Endothelial cell of umbilical vein (primary cell): ENCODE data around the gene TMEM129.
A peak's percentile ranks its signal among the peaks of the same experiment; 100 is the strongest.

Experiments
- EZH2 ChIP-seq: IDR thresholded peaks from 2 replicates; pipeline ENCODE4 v1.6.1; 2012; ENCODE audit warnings: borderline replicate concordance, low read depth, mild to moderate bottlenecking, moderate library complexity, low read length, inconsistent platforms; ENCODE audit not compliant: severe bottlenecking
- FOS ChIP-seq: IDR thresholded peaks from 2 replicates; pipeline ENCODE4 v1.6.1; 2011; ENCODE audit warnings: mild to moderate bottlenecking, low read length, moderate library complexity, borderline replicate concordance; ENCODE audit not compliant: insufficient read depth
- GATA2 ChIP-seq: IDR thresholded peaks from 2 replicates; pipeline ENCODE4 v1.7.0; 2011; ENCODE audit warnings: low read depth, mild to moderate bottlenecking, moderate library complexity, mixed read lengths, low read length; ENCODE audit not compliant: insufficient read length, insufficient read depth
- POLR2A ChIP-seq: IDR thresholded peaks from 2 replicates; pipeline ENCODE4 v1.6.1; 2012; ENCODE audit warnings: low read depth, mild to moderate bottlenecking, control low read depth, low read length
- TF ChIP-seq, protein P1 (sequence below), 2 donors: IDR thresholded peaks; 1 replicate in 1 of 2; 2 replicates in 1 of 2; pipeline ENCODE4 v1.5.1; 2011; ENCODE audit warnings: low read length in 2 of 2, mild to moderate bottlenecking in 2 of 2, moderate library complexity in 2 of 2, control low read depth in 1 of 2, inconsistent platforms in 1 of 2, low read depth in 1 of 2; ENCODE audit not compliant: insufficient read depth in 1 of 2; ENCODE audit errors: extremely low read depth in 1 of 2

DNA sequence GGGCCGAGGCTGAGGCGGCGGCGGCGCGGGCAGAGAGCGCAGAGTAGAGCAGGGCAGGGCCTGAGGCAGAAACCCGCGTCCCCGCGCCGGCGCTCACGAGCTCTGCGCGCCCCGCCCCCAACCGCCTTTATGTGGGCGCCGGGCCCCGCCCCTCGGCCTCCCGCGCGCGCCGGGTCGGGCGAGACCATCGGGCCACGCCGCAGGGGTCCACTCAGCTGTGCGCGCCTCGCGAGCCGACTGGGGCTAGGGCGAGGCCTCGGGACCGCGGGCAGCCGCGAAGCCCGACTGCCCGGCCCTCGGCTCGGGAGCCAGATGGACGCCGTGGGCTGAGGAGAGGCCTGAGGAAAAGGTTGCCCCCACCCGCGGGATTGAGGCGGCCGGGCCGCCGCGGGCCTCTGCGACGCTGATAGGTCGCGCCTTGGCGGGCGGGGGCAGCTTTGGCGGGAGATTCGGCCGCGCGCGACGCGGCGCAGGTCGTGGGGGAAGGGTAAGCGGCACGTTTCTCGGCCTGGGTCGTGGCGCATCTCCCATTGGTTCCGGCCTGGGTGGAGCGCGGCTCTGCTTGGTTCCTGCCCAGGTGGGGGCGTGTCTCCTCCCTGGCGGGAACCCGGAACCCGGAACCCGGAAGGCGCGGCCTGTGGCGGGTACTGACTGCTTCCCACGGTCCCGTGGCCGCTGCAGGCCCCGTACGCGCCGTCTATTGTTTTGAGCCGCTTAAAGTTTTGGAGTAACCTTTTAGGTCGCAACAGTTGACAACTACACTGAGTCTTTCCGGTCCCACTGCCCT, 8.7 kb downstream of the TMEM129 start, which contains the start of gene SLBP:
- TF ChIP-seq POLR2A, result peak; percentile 66
- TF ChIP-seq, protein P1, sequence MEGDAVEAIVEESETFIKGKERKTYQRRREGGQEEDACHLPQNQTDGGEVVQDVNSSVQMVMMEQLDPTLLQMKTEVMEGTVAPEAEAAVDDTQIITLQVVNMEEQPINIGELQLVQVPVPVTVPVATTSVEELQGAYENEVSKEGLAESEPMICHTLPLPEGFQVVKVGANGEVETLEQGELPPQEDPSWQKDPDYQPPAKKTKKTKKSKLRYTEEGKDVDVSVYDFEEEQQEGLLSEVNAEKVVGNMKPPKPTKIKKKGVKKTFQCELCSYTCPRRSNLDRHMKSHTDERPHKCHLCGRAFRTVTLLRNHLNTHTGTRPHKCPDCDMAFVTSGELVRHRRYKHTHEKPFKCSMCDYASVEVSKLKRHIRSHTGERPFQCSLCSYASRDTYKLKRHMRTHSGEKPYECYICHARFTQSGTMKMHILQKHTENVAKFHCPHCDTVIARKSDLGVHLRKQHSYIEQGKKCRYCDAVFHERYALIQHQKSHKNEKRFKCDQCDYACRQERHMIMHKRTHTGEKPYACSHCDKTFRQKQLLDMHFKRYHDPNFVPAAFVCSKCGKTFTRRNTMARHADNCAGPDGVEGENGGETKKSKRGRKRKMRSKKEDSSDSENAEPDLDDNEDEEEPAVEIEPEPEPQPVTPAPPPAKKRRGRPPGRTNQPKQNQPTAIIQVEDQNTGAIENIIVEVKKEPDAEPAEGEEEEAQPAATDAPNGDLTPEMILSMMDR (IDR thresholded peaks at IDR 0.05; ENCODE audit: extremely low read depth in 1 of 2, insufficient read depth in 1 of 2, low read depth in 1 of 2, low read length in 2 of 2), result no peak
- no peak for TF ChIP-seq FOS
- TF ChIP-seq GATA2, result no peak
- no peak for TF ChIP-seq EZH2
